ENCODE data around the gene ERCC2.
"Not testable (repeated sequence)": the region's sequence is repeated elsewhere in the genome, so short reads cannot be mapped to it uniquely, and the experiment has no call there.

The ERCC2 gene

GRCh38 chr19:45370410-45371204, at the start of gene ERCC2:
Gene ERCC2, minus strand, starts transcription at chr19:45370573. Its CDS starts 33 bp downstream, at chr19:45370540.
- peak; percentile 100 for DNase-seq (ENCODE audit: low spot score)

- DNase-seq (ENCODE audit: low spot score): no peak
Observed at GRCh38 chr19:45419895-45420294, 49.5 kb upstream of the ERCC2 start.

- DNase-seq (ENCODE audit: low spot score): no peak
Observed at GRCh38 chr19:45419396-45419795, 49.0 kb upstream of the ERCC2 start.

- DNase-seq (ENCODE audit: low spot score): no peak
Observed at GRCh38 chr19:45418802-45419201, 48.4 kb upstream of the ERCC2 start.

GRCh38 chr19:45417151-45417550, 46.8 kb upstream of the ERCC2 start:
- no peak for DNase-seq (ENCODE audit: low spot score)

GRCh38 chr19:45414468-45414867, 44.1 kb upstream of the ERCC2 start:
- DNase-seq (ENCODE audit: low spot score): no peak

- DNase-seq (ENCODE audit: low spot score): no peak
Observed at GRCh38 chr19:45413497-45413896, 43.1 kb upstream of the ERCC2 start.

GRCh38 chr19:45410330-45410729, 40.0 kb upstream of the ERCC2 start:
- DNase-seq (ENCODE audit: low spot score): not testable (repeated sequence)

- DNase-seq (ENCODE audit: low spot score): no peak
Observed at GRCh38 chr19:45409557-45409920, 39.2 kb upstream of the ERCC2 start.

- DNase-seq (ENCODE audit: low spot score): no peak
Observed at GRCh38 chr19:45408830-45409556, 38.6 kb upstream of the ERCC2 start.

- DNase-seq (ENCODE audit: low spot score): no peak
Observed at GRCh38 chr19:45408121-45408520, 37.7 kb upstream of the ERCC2 start.

GRCh38 chr19:45407585-45407984, 37.2 kb upstream of the ERCC2 start:
- not testable (repeated sequence) for DNase-seq (ENCODE audit: low spot score)

- no peak for DNase-seq (ENCODE audit: low spot score)
Observed at GRCh38 chr19:45407091-45407375, 36.7 kb upstream of the ERCC2 start.

GRCh38 chr19:45406226-45407090, 36.1 kb upstream of the ERCC2 start, which contains the start of gene POLR1G:
Gene POLR1G, plus strand, starts transcription at chr19:45406644. Its CDS starts 53 bp downstream, at chr19:45406697.
- peak; percentile 86 for DNase-seq (ENCODE audit: low spot score)

- DNase-seq (ENCODE audit: low spot score): peak; percentile 92
Observed at GRCh38 chr19:45405435-45406225, 35.3 kb upstream of the ERCC2 start.

- DNase-seq (ENCODE audit: low spot score): peak; percentile 62
Observed at GRCh38 chr19:45404557-45405434, 34.4 kb upstream of the ERCC2 start, which contains the start of gene PPP1R13L. Gene PPP1R13L, minus strand, starts transcription at chr19:45405069. Its CDS starts 6,751 bp downstream, at chr19:45398318.

- no peak for DNase-seq (ENCODE audit: low spot score)
Observed at GRCh38 chr19:45403781-45404556, 33.6 kb upstream of the ERCC2 start.

GRCh38 chr19:45403272-45403671, 32.9 kb upstream of the ERCC2 start:
- DNase-seq (ENCODE audit: low spot score): no peak

GRCh38 chr19:45402298-45403061, 32.1 kb upstream of the ERCC2 start:
- no peak for DNase-seq (ENCODE audit: low spot score)

All from AG08396 (cell line).